MCF 10A (cell line): ENCODE measurements around the gene MYO1G. TPM values are rescaled to one million over a fixed set of nuclear protein-coding genes. Genes with fewer than 3 reads are reported as not detected.
A peak's percentile ranks its signal among the peaks of the same experiment; 100 is the strongest.

Experiments
- BruUV-seq: library from RNA; stranded (reverse); fragments of 400-500 nt; replicated peaks from 2 replicates; lab custom pipeline; 2021; lab: Mats Ljungman, UMichigan
- CTCF ChIA-PET: fragments of 300-600 bp; sonication (Branson Sonifier 250); formaldehyde crosslinking; extraction: SDS; loops from one replicate; lab custom pipeline; 2021; ENCODE audit warnings: antibody characterized with exemption, inconsistent platforms; lab: Yijun Ruan, JAX
- POLR2A ChIA-PET: fragments of 300-600, 350-650 bp; sonication (Branson Sonifier 250); formaldehyde crosslinking; extraction: SDS; loops from one replicate; lab custom pipeline; 2020; ENCODE audit warnings: antibody characterized with exemption, inconsistent platforms; lab: Yijun Ruan, JAX
- DNase-seq: peaks from one replicate; pipeline ENCODE4 v3.0.0-alpha.2; 2018; ENCODE audit not compliant: unreplicated experiment
- H3K27ac Mint-ChIP-seq: one replicate; pipeline ENCODE4 v1.8.0; 2022; ENCODE audit warnings: mild to moderate bottlenecking, low read depth, mixed read lengths; ENCODE audit not compliant: unreplicated experiment
- H3K27me3 Mint-ChIP-seq: one replicate; pipeline ENCODE4 v1.8.0; 2022; ENCODE audit warnings: mixed read lengths; ENCODE audit not compliant: insufficient read depth, unreplicated experiment
- H3K36me3 Mint-ChIP-seq: one replicate; pipeline ENCODE4 v1.8.0; 2022; ENCODE audit warnings: mild to moderate bottlenecking, moderate library complexity, mixed read lengths; ENCODE audit not compliant: insufficient read depth, unreplicated experiment
- H3K4me1 Mint-ChIP-seq: one replicate; pipeline ENCODE4 v1.8.0; 2022; ENCODE audit warnings: mixed read lengths; ENCODE audit not compliant: insufficient read depth, unreplicated experiment
- H3K4me3 Mint-ChIP-seq: one replicate; pipeline ENCODE4 v1.8.0; 2022; ENCODE audit warnings: mild to moderate bottlenecking, moderate library complexity, mixed read lengths; ENCODE audit not compliant: unreplicated experiment
- H3K9me3 Mint-ChIP-seq: one replicate; pipeline ENCODE4 v1.8.0; 2022; ENCODE audit warnings: mixed read lengths; ENCODE audit not compliant: unreplicated experiment
- intact Hi-C: fragments of 100-400 bp; cut with micrococcal nuclease; formaldehyde crosslinking; loops from 2 replicates; pipeline ENCODE4 v1.14.1; 2022
- total RNA-seq: library from RNA; stranded (reverse); gene quantifications from 2 replicates; pipeline ENCODE4 v1.2.3, GENCODE V29; 2022
- TF ChIP-seq, protein P1 (sequence below): fragments of 200-600 bp; IDR thresholded peaks from one replicate; pipeline ENCODE4 v1.8.0; 2022; ENCODE audit warnings: antibody characterized with exemption, mild to moderate bottlenecking; ENCODE audit not compliant: unreplicated experiment

Gene MYO1G
- total RNA-seq, 1 experiment from 2014 or later: 0.14 TPM

DNA sequence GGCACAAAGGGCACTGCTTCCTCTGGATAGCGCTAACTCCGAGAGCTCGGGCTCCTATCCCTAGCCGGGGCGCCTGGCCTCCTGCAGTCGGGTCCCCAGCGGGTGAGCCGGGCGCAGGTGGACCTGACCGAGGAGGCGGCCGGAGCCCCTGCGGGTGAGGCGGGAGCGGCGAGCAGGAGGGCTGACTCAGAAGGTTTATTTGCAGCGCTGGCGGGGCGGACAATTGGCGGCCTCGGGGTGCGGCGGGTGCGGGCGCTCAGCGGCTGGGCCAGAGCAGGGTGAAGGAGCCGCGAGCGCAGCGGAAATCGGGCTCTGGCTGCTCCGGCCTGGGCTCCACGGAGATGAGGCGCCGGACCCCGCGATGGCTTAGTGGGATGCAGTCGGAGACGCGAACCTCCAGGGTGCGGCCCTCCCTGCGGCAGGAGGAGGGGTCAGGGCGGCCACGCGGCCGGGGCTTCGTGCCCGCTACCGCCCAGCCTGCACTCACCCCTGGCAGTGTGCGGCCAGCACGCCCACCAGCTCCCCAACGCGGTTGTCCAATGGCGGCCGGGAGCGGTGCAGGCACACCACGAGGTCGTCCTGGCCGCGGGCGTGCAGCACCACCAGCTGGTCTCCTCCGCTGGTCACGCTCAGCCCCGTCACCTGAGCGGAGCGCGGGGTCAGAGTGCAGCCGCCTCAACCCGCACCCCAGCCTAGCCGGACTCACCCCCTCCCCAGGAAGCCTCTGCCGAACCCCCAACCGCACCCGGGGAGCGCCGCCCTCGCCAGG, 16.1 kb downstream of the MYO1G start:
- Mint-ChIP-seq H3K27me3 (no peaks in the 10 kb centered on the region), H3K4me3 (no peak overlapping the region), H3K27ac (no peak overlapping the region), H3K4me1 (peaks cover 18% of the 10 kb centered on the region), H3K36me3 (no peaks in the 10 kb centered on the region), H3K9me3 (no peaks in the 10 kb centered on the region)
- POLR2A ChIA-PET: interaction anchor here (0.9 to 1.3 kb wide), 2 partner anchors 9 to 23 kb away, joined by 3 read pairs; no protein-coding TSS in a partner anchor
- BruUV-seq: no TSS peak
- intact Hi-C loops: no loop called here
- no peak for DNase-seq
- TF ChIP-seq, protein P1, sequence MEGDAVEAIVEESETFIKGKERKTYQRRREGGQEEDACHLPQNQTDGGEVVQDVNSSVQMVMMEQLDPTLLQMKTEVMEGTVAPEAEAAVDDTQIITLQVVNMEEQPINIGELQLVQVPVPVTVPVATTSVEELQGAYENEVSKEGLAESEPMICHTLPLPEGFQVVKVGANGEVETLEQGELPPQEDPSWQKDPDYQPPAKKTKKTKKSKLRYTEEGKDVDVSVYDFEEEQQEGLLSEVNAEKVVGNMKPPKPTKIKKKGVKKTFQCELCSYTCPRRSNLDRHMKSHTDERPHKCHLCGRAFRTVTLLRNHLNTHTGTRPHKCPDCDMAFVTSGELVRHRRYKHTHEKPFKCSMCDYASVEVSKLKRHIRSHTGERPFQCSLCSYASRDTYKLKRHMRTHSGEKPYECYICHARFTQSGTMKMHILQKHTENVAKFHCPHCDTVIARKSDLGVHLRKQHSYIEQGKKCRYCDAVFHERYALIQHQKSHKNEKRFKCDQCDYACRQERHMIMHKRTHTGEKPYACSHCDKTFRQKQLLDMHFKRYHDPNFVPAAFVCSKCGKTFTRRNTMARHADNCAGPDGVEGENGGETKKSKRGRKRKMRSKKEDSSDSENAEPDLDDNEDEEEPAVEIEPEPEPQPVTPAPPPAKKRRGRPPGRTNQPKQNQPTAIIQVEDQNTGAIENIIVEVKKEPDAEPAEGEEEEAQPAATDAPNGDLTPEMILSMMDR: no peak
- CTCF ChIA-PET: interaction anchor here (0.5 to 0.6 kb wide), 3 partner anchors 27 to 692 kb away, joined by 3 to 4 read pairs (median 4); no protein-coding TSS in a partner anchor

DNA sequence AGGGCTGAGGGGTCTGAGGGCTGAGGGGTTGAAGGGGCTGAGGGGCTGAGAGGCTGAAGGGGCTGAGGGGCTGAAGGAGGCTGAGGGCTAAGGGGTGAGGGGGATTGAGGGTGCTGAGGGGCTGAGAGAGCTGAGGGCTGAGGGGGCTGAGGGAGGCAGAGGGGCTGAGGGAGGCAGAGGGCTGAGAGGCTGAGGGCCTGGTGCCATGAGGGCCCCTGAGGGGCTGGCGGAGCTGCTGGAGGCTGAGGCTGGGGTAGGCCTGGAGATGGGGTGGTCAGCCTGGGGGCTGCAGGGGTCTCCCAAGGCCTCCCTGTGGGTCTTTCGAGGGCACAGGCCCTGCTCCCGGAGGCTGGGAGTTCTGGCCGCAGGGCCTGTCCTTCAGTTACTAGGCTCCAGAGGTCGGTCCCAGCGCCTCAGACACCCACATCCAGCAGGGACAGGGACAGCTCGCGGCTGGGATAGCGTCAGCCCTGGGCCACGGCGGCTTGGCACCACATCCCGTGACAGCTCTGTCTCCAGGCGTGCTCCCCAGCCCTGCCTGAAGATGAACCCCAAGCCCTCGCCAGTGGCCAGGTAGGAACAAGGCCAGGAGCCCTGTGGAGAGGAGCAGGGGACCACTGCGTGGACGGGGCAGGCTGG, 16.9 kb downstream of the MYO1G start:
- BruUV-seq: no TSS peak
- TF ChIP-seq, protein P1: no peak
- no peaks in the 10 kb centered on the region for H3K36me3 Mint-ChIP-seq
- no peak for DNase-seq
- ChIA-PET CTCF (interaction anchor here (0.5 to 0.6 kb wide), 3 partner anchors 28 to 693 kb away, joined by 3 to 4 read pairs (median 4); no protein-coding TSS in a partner anchor), POLR2A (interaction anchor here (0.9 to 1.3 kb wide), 2 partner anchors 10 to 24 kb away, joined by 3 read pairs; no protein-coding TSS in a partner anchor)
- no peaks in the 10 kb centered on the region for H3K27me3 Mint-ChIP-seq
- intact Hi-C loops: no loop called here
- H3K4me3 Mint-ChIP-seq: no peak overlapping the region
- no peaks in the 10 kb centered on the region for H3K9me3 Mint-ChIP-seq
- H3K4me1 Mint-ChIP-seq: peaks cover 18% of the 10 kb centered on the region
- no peak overlapping the region for H3K27ac Mint-ChIP-seq

DNA sequence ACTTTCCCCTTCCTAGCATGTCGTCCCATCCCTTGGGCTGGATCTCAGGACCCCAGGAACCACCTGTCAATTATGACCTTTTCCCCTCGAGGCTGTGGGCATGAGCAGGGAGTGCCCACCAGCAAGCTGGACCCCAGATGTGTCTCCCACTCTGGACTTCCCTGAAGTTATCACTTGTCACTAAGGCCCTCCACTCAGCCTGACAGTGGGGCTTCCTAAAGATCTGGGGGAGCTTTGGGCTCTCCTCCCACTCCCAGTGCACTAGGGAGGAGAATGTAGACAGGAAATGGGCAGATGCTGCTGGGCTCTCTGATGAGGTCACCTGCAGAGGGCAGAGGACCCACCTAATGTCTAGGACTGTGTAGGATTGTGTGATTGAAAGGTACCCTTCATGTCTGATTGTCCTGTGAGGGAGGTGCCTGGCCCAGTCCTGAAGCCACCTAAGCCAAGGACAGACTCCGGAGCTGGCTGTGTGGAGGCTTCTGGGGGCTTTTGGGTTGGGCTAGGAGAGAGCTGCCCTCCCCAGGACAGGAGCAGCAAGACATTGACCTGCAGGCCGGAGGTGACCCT, 18.7 kb downstream of the MYO1G start:
- no TSS peak for BruUV-seq
- intact Hi-C loops: no loop called here

More for the DNA sequence above, 18.7 kb downstream of the MYO1G start:
- H3K27ac Mint-ChIP-seq: peak overlapping the region; percentile 47
- H3K36me3 Mint-ChIP-seq: no peaks in the 10 kb centered on the region
- H3K4me1 Mint-ChIP-seq: peaks cover 18% of the 10 kb centered on the region
- POLR2A ChIA-PET: interaction anchor here (0.6 kb wide), 1 partner anchor 20 kb away, joined by 3 read pairs; no protein-coding TSS in a partner anchor
- no peak overlapping the region for H3K4me3 Mint-ChIP-seq
- DNase-seq: no peak
- no peaks in the 10 kb centered on the region for H3K27me3 Mint-ChIP-seq
- CTCF ChIA-PET: interaction anchor here (0.8 kb wide), 1 partner anchor 14 kb away, joined by 4 read pairs; no protein-coding TSS in a partner anchor
- no peaks in the 10 kb centered on the region for H3K9me3 Mint-ChIP-seq
- TF ChIP-seq, protein P1: no peak
